Neural progenitor cell (in vitro differentiated cells): ENCODE data around the gene CCDC171. TPM values are rescaled to one million over a fixed set of nuclear protein-coding genes. Genes with fewer than 3 reads are reported as not detected.

Experiments
- DNase-seq: peaks from one replicate; pipeline ENCODE4 v3.0.0-alpha.2; 2016; ENCODE audit warnings: low spot score
- H2AFZ ChIP-seq: fragments of 200-600 bp; sonication (generic); replicated peaks from 2 replicates; pipeline ENCODE4 v1.6.1; 2016; ENCODE audit warnings: antibody characterized with exemption
- H3F3A ChIP-seq: fragments of 200-600 bp; sonication (generic); 2 replicates; pipeline ENCODE4 v1.6.1; 2016; ENCODE audit warnings: antibody characterized with exemption, low read depth
- H3K27ac ChIP-seq: fragments of 200-600 bp; sonication (generic); 2 replicates; pipeline ENCODE4 v1.5.1; 2016; ENCODE audit warnings: mild to moderate bottlenecking
- H3K27me3 ChIP-seq: fragments of 200-600 bp; sonication (generic); 2 replicates; pipeline ENCODE4 v1.6.1; 2016; ENCODE audit warnings: mild to moderate bottlenecking, moderate library complexity
- H3K36me3 ChIP-seq: fragments of 200-600 bp; sonication (generic); 2 replicates; pipeline ENCODE4 v1.5.1; 2016
- H3K4me1 ChIP-seq: fragments of 200-600 bp; sonication (generic); 2 replicates; pipeline ENCODE4 v1.6.1; 2016; ENCODE audit warnings: mixed run types
- H3K4me2 ChIP-seq: fragments of 200-600 bp; sonication (generic); 2 replicates; pipeline ENCODE4 v1.6.1; 2016
- H3K4me3 ChIP-seq: fragments of 200-600 bp; sonication (generic); 2 replicates; pipeline ENCODE4 v1.5.1; 2016
- H3K79me2 ChIP-seq: fragments of 200-600 bp; sonication (generic); 2 replicates; pipeline ENCODE4 v1.6.1; 2016; ENCODE audit warnings: low read depth
- H3K9ac ChIP-seq: fragments of 200-600 bp; sonication (generic); 2 replicates; pipeline ENCODE4 v1.6.1; 2016
- H3K9me3 ChIP-seq: fragments of 200-600 bp; sonication (generic); 2 replicates; pipeline ENCODE4 v1.5.1; 2016; ENCODE audit warnings: low read depth
- H4K20me1 ChIP-seq: fragments of 200-600 bp; sonication (generic); 2 replicates; pipeline ENCODE4 v1.6.1; 2016; ENCODE audit warnings: low read depth
- H3K27ac Mint-ChIP-seq: 3 replicates; pipeline ENCODE4 v1.8.0; 2021; ENCODE audit warnings: mixed read lengths
- H3K27me3 Mint-ChIP-seq: 2 replicates; pipeline ENCODE4 v1.8.0; 2022; ENCODE audit warnings: low read depth, mild to moderate bottlenecking, inconsistent platforms, moderate library complexity, mixed read lengths; ENCODE audit not compliant: insufficient read depth
- H3K36me3 Mint-ChIP-seq: 3 replicates; pipeline ENCODE4 v1.8.0; 2021; ENCODE audit warnings: mixed read lengths
- H3K4me1 Mint-ChIP-seq: 3 replicates; pipeline ENCODE4 v1.8.0; 2021; ENCODE audit warnings: mixed read lengths
- H3K4me3 Mint-ChIP-seq: 3 replicates; pipeline ENCODE4 v1.8.0; 2021; ENCODE audit warnings: mild to moderate bottlenecking, moderate library complexity, mixed read lengths
- H3K9me3 Mint-ChIP-seq: 3 replicates; pipeline ENCODE4 v1.8.0; 2020; ENCODE audit warnings: mixed read lengths
- CTCF ChIP-seq: fragments of 200-600 bp; sonication (generic); IDR thresholded peaks from 2 replicates; pipeline ENCODE4 v1.5.1; 2017; ENCODE audit warnings: antibody characterized with exemption, mild to moderate bottlenecking
- EZH2 ChIP-seq: fragments of 200-600 bp; sonication (generic); IDR thresholded peaks from 2 replicates; pipeline ENCODE4 v1.6.1; 2017; ENCODE audit warnings: antibody characterized with exemption, mild to moderate bottlenecking, moderate library complexity
- EZH2phosphoT487 ChIP-seq: fragments of 200-600 bp; sonication (generic); IDR thresholded peaks from 2 replicates; pipeline ENCODE4 v1.6.1; 2017; ENCODE audit warnings: antibody characterized with exemption
- total RNA-seq: library from RNA; depleted of rRNA; stranded (reverse); fragments of >200 nt; gene quantifications from 2 replicates; pipeline ENCODE4 v1.2.3, GENCODE V29; 2015; ENCODE audit warnings: low replicate concordance

Gene CCDC171
- total RNA-seq, 1 donor from 2014 or later, result 9.3 TPM

GRCh38 chr9:15510789-15511575, 41.9 kb upstream of the CCDC171 start, which contains the start of gene PSIP1:
Gene PSIP1, minus strand, starts transcription at chr9:15510970. Its CDS starts 782 bp downstream, at chr9:15510188.
- H3K9me3 ChIP-seq, result no peaks in the 10 kb centered on the region
- H3K4me1 ChIP-seq, result peaks cover 43% of the 10 kb centered on the region
- Mint-ChIP-seq H3K36me3 (peaks cover 27% of the 10 kb centered on the region), H3K4me3 (peak within 1 kb of the TSS; percentile 94), H3K27me3 (peaks cover 4% of the 10 kb centered on the region), H3K4me1 (peaks cover 41% of the 10 kb centered on the region), H3K27ac (peak within 1 kb of the TSS; percentile 100), H3K9me3 (no peaks in the 10 kb centered on the region)
- H3F3A ChIP-seq, result peaks cover 38% of the 10 kb centered on the region
- peak within 1 kb of the TSS; percentile 94 for H3K4me2 ChIP-seq
- H3K9ac ChIP-seq, result peak within 1 kb of the TSS; percentile 100
- peaks cover 31% of the 10 kb centered on the region for H3K36me3 ChIP-seq
- TF ChIP-seq CTCF, result no peak
- no peak for TF ChIP-seq EZH2
- TF ChIP-seq EZH2phosphoT487, result no peak
- H3K27me3 ChIP-seq, result no peaks in the 10 kb centered on the region
- DNase-seq, result peak; percentile 94
- H3K4me3 ChIP-seq, result peak within 1 kb of the TSS; percentile 90
- peak within 1 kb of the TSS; percentile 98 for H2AFZ ChIP-seq
- H3K27ac ChIP-seq, result peak within 1 kb of the TSS; percentile 100
- peaks cover 63% of the 10 kb centered on the region for H3K79me2 ChIP-seq
- peaks cover 41% of the 10 kb centered on the region for H4K20me1 ChIP-seq

- H3K27me3 ChIP-seq, result no peaks in the 10 kb centered on the region
- H3K4me2 ChIP-seq, result peak overlapping the region; percentile 94
- no peaks in the 10 kb centered on the region for H3K9me3 Mint-ChIP-seq
- no peak overlapping the region for H3K27ac Mint-ChIP-seq
- H3K9ac ChIP-seq, result no peak overlapping the region
- H3K36me3 ChIP-seq, result peaks cover 19% of the 10 kb centered on the region
- H3K9me3 ChIP-seq, result no peaks in the 10 kb centered on the region
- TF ChIP-seq EZH2phosphoT487, result no peak
- no peak for TF ChIP-seq CTCF
- no peak for TF ChIP-seq EZH2
- H3K36me3 Mint-ChIP-seq, result peaks cover 16% of the 10 kb centered on the region
- peak overlapping the region; percentile 90 for H3K4me3 ChIP-seq
- peaks cover 29% of the 10 kb centered on the region for H4K20me1 ChIP-seq
- H3K4me1 Mint-ChIP-seq, result peaks cover 41% of the 10 kb centered on the region
- peaks cover 50% of the 10 kb centered on the region for H3K79me2 ChIP-seq
- peaks cover 4% of the 10 kb centered on the region for H3K27me3 Mint-ChIP-seq
- H3F3A ChIP-seq, result peaks cover 38% of the 10 kb centered on the region
- H3K4me3 Mint-ChIP-seq, result peak overlapping the region; percentile 70
- peaks cover 43% of the 10 kb centered on the region for H3K4me1 ChIP-seq
- H3K27ac ChIP-seq, result peak overlapping the region; percentile 100
- no peak overlapping the region for H2AFZ ChIP-seq
- no peak for DNase-seq
Observed at GRCh38 chr9:15512204-15512603, 40.6 kb upstream of the CCDC171 start.

GRCh38 chr9:15512889-15513288, 40.0 kb upstream of the CCDC171 start:
- no peak overlapping the region for H3K9ac ChIP-seq
- H3K36me3 ChIP-seq, result peaks cover 12% of the 10 kb centered on the region
- no peak for TF ChIP-seq CTCF
- TF ChIP-seq EZH2, result no peak
- TF ChIP-seq EZH2phosphoT487, result no peak
- Mint-ChIP-seq H3K4me3 (no peak overlapping the region), H3K27me3 (peaks cover 4% of the 10 kb centered on the region), H3K36me3 (peaks cover 13% of the 10 kb centered on the region), H3K4me1 (peaks cover 40% of the 10 kb centered on the region), H3K9me3 (no peaks in the 10 kb centered on the region), H3K27ac (no peak overlapping the region)
- no peaks in the 10 kb centered on the region for H3K9me3 ChIP-seq
- peak overlapping the region; percentile 60 for H3K27ac ChIP-seq
- DNase-seq, result peak; percentile 76
- peaks cover 38% of the 10 kb centered on the region for H3F3A ChIP-seq
- H2AFZ ChIP-seq, result no peak overlapping the region
- peaks cover 44% of the 10 kb centered on the region for H3K79me2 ChIP-seq
- H4K20me1 ChIP-seq, result peaks cover 22% of the 10 kb centered on the region
- no peaks in the 10 kb centered on the region for H3K27me3 ChIP-seq
- H3K4me1 ChIP-seq, result peaks cover 38% of the 10 kb centered on the region
- peak overlapping the region; percentile 94 for H3K4me2 ChIP-seq
- peak overlapping the region; percentile 90 for H3K4me3 ChIP-seq
